Nephron (organoid): ENCODE results near the gene KIF12.
A peak's percentile ranks its signal among the peaks of the same experiment; 100 is the strongest.

Experiments
- H3K27ac Mint-ChIP-seq, 3 experiments: 2 replicates each; pipeline ENCODE4 v1.8.0; 2020; ENCODE audit warnings: mixed read lengths in 3 of 3, mild to moderate bottlenecking in 2 of 3, moderate library complexity in 1 of 3
- H3K27me3 Mint-ChIP-seq: 2 replicates; pipeline ENCODE4 v1.8.0; 2021; ENCODE audit warnings: low read depth, mild to moderate bottlenecking, moderate library complexity, mixed read lengths
- H3K36me3 Mint-ChIP-seq: 2 replicates; pipeline ENCODE4 v1.8.0; 2020; ENCODE audit warnings: low read depth, mixed read lengths
- H3K4me1 Mint-ChIP-seq: 2 replicates; pipeline ENCODE4 v1.8.0; 2020; ENCODE audit warnings: mixed read lengths
- H3K4me3 Mint-ChIP-seq, 3 experiments: 2 replicates each; pipeline ENCODE4 v1.8.0; 2020; ENCODE audit warnings: mild to moderate bottlenecking in 3 of 3, mixed read lengths in 3 of 3, moderate library complexity in 2 of 3
- H3K9me3 Mint-ChIP-seq: 2 replicates; pipeline ENCODE4 v1.8.0; 2020; ENCODE audit warnings: mixed read lengths
- CTCF ChIP-seq, 3 experiments: fragments of 200-600 bp; sonication (generic); IDR thresholded peaks; one replicate each; pipeline ENCODE4 v1.5.0; 2021; ENCODE audit warnings: antibody characterized with exemption in 3 of 3; ENCODE audit not compliant: unreplicated experiment in 3 of 3

The KIF12 gene

GRCh38 chr9:114102484-114102883 lies 3.4 kb upstream of the KIF12 start:
- Mint-ChIP-seq H3K4me1 (peaks cover 24% of the 10 kb centered on the region), H3K27ac (peak overlapping the region in 1 of 3 experiments; percentile 37), H3K9me3 (peaks cover 14% of the 10 kb centered on the region), H3K27me3 (peaks cover 34% of the 10 kb centered on the region), H3K36me3 (peaks cover 11% of the 10 kb centered on the region), H3K4me3 (no peak overlapping the region)
- no peak for TF ChIP-seq CTCF (IDR thresholded peaks at IDR 0.05; ENCODE audit: unreplicated experiment in 3 of 3)

- TF ChIP-seq CTCF (IDR thresholded peaks at IDR 0.05; ENCODE audit: unreplicated experiment in 3 of 3) = no peak
- Mint-ChIP-seq H3K27ac (peak overlapping the region; percentile 96 to 99 (median 98)), H3K36me3 (peaks cover 16% of the 10 kb centered on the region), H3K9me3 (peaks cover 14% of the 10 kb centered on the region), H3K4me1 (peaks cover 35% of the 10 kb centered on the region), H3K27me3 (peaks cover 49% of the 10 kb centered on the region), H3K4me3 (peak overlapping the region in 2 of 3 experiments; percentile 39 to 90)
Observed at GRCh38 chr9:114100536-114100935, 1.4 kb upstream of the KIF12 start.

GRCh38 chr9:114099669-114100270 lies 678 bp upstream of the KIF12 start:
- Mint-ChIP-seq H3K36me3 (peaks cover 17% of the 10 kb centered on the region), H3K4me3 (peak overlapping the region; percentile 90 to 91 (median 90)), H3K27me3 (peaks cover 49% of the 10 kb centered on the region), H3K9me3 (peaks cover 14% of the 10 kb centered on the region), H3K27ac (peak overlapping the region; percentile 96 to 99 (median 98)), H3K4me1 (peaks cover 30% of the 10 kb centered on the region)
- no peak for TF ChIP-seq CTCF (IDR thresholded peaks at IDR 0.05; ENCODE audit: unreplicated experiment in 3 of 3)

GRCh38 chr9:114098021-114098935 lies 814 bp downstream of the KIF12 start:
- peak overlapping the region in 2 of 3 experiments; percentile 96 to 99 for H3K27ac Mint-ChIP-seq
- no peak for TF ChIP-seq CTCF (IDR thresholded peaks at IDR 0.05; ENCODE audit: unreplicated experiment in 3 of 3)

GRCh38 chr9:114097613-114098020 lies 1.5 kb downstream of the KIF12 start:
- H3K4me3 Mint-ChIP-seq = peak overlapping the region; percentile 75 to 81 (median 78)

More at GRCh38 chr9:114098021-114098935, 814 bp downstream of the KIF12 start:
- Mint-ChIP-seq H3K9me3 (peaks cover 14% of the 10 kb centered on the region), H3K27me3 (peaks cover 52% of the 10 kb centered on the region), H3K36me3 (peaks cover 20% of the 10 kb centered on the region), H3K4me1 (peaks cover 30% of the 10 kb centered on the region), H3K4me3 (peak overlapping the region; percentile 90 to 91 (median 90))

More at GRCh38 chr9:114097613-114098020, 1.5 kb downstream of the KIF12 start:
- peaks cover 30% of the 10 kb centered on the region for H3K4me1 Mint-ChIP-seq
- peaks cover 49% of the 10 kb centered on the region for H3K27me3 Mint-ChIP-seq
- peaks cover 19% of the 10 kb centered on the region for H3K36me3 Mint-ChIP-seq
- H3K27ac Mint-ChIP-seq = peak overlapping the region in 2 of 3 experiments; percentile 33 to 70
- H3K9me3 Mint-ChIP-seq = peaks cover 10% of the 10 kb centered on the region
- no peak for TF ChIP-seq CTCF (IDR thresholded peaks at IDR 0.05; ENCODE audit: unreplicated experiment in 3 of 3)
